IPS-15b (cell line): ENCODE measurements around the gene U2AF1L4.
A peak's percentile ranks its signal among the peaks of the same experiment; 100 is the strongest.

Experiments
- H3K27me3 ChIP-seq: one replicate; pipeline ENCODE4 v1.6.1; 2013; ENCODE audit warnings: low read length; ENCODE audit not compliant: control insufficient read depth, insufficient read depth
- H3K36me3 ChIP-seq: one replicate; pipeline ENCODE4 v1.6.1; 2013; ENCODE audit warnings: low read length; ENCODE audit not compliant: control insufficient read depth, insufficient read depth
- H3K4me1 ChIP-seq: one replicate; pipeline ENCODE4 v1.6.1; 2013; ENCODE audit warnings: mild to moderate bottlenecking, low read length; ENCODE audit not compliant: control insufficient read depth, insufficient read depth
- H3K4me3 ChIP-seq: one replicate; pipeline ENCODE4 v1.5.1; 2013; ENCODE audit warnings: low read depth, low read length
- H3K9ac ChIP-seq: one replicate; pipeline ENCODE4 v1.6.1; 2013; ENCODE audit warnings: low read depth, mild to moderate bottlenecking, low read length
- H3K9me3 ChIP-seq: one replicate; pipeline ENCODE4 v1.6.1; 2013; ENCODE audit warnings: mild to moderate bottlenecking, low read length; ENCODE audit not compliant: control insufficient read depth, insufficient read depth

The U2AF1L4 gene

DNA sequence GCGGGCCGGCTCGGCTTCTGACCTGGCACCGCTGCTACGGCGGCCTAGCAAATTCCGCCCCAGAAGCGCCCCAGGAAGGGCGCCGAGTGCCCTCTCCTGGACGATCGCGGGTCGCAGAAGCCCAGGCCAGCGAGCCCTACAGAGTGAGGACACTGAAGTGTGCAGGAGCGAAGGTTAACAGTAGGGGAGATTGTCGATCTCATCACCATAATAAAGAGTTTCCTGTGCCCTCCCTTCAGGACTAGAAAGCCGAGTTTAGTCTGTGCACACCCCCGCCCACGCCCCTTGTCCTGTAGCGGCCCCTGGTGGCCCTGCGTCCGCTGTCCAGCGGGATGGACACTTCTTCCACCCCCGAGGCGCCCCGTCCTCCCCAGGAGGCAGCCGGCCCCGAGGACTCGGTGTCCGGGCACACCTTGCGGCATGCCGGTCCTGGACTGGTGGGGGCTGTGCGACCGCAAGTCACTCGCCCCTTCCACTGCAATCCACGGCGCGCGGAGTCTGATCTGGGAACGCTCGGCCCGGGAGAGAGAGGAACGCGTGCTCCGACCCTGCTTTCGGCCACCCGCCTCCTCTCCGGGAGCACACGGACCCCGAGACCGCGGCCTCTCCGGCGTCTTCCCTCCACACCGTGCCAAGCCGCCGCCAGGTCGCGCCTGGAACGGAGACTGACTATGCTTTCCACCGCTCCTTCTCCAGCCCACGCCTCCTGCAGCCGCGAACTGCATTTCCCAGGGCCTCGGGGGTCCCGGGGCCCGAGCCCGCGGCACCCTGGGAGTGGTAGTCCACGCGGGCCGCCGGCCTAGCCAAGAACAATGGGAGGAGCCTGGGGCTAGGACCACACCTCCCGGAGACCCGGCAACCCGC is 28.2 kb downstream of the U2AF1L4 start:
- Histone ChIP-seq H3K36me3 (peaks cover 16% of the 10 kb centered on the region), H3K9me3 (no peaks in the 10 kb centered on the region), H3K9ac (peak overlapping the region; percentile 81), H3K4me3 (peak overlapping the region; percentile 85), H3K27me3 (peaks cover 11% of the 10 kb centered on the region), H3K4me1 (no peaks in the 10 kb centered on the region)

DNA sequence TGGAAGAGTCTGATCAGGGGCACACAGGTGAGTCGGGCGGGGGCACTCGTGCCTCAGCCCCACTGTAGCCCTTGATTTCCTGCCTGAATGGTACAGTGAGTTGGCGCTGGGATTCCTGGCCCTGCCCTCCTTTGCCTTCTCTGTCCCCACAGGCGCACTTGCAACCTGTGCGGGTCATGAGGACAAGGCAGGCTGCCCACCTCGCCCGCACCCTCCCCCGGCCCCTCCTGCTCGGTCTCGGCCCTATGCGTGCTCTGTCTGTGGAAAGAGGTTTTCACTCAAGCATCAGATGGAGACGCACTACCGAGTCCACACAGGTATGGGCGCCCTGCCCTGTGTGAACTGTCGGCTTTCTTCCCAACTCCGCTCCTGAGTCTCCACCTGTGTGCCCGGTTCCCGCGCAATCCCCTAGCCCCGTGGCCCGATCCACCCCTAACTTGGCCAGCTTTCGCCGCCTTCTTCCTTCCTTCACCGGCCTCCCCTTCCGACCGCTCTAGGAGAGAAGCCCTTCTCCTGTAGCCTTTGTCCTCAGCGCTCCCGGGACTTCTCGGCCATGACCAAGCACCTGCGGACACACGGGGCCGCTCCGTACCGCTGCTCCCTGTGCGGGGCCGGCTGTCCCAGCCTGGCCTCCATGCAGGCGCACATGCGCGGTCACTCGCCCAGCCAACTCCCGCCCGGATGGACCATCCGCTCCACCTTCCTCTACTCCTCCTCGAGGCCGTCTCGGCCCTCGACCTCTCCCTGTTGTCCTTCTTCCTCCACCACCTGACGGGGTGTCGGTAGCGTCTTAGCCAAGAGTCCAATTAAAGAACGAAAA is 29.0 kb downstream of the U2AF1L4 start:
- H3K27me3 ChIP-seq = peaks cover 11% of the 10 kb centered on the region
- no peaks in the 10 kb centered on the region for H3K9me3 ChIP-seq
- H3K36me3 ChIP-seq = peaks cover 9% of the 10 kb centered on the region
- peak overlapping the region; percentile 85 for H3K4me3 ChIP-seq
- H3K4me1 ChIP-seq = peaks cover 3% of the 10 kb centered on the region
- H3K9ac ChIP-seq = peak overlapping the region; percentile 81

DNA sequence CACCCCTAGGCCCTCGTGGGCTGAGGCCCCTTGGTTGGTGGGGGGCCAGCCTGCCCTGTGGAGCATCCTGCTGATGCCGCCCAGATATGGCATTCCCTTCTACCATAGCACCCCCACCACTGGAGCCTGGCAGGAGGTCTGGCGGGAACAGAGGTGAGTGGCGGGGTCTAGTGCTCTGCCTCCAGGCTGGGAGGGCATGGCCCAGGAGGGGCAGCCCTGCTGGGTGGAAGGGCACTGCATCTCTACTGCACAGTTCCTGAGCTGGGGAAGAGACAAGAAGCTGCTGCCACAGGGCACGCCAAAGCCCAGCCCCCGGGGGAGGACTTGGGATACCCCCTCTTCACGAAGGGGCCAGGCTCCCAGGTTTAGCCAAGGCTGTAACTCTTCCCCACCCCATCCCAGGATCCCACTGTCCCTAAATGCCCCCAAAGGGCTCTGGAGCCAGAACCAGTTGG is 29.8 kb downstream of the U2AF1L4 start:
- H3K36me3 ChIP-seq = peaks cover 6% of the 10 kb centered on the region
- no peaks in the 10 kb centered on the region for H3K9me3 ChIP-seq
- peaks cover 5% of the 10 kb centered on the region for H3K4me1 ChIP-seq
- H3K27me3 ChIP-seq = peaks cover 11% of the 10 kb centered on the region
- H3K4me3 ChIP-seq = peak overlapping the region; percentile 85
- H3K9ac ChIP-seq = peak overlapping the region; percentile 37

DNA sequence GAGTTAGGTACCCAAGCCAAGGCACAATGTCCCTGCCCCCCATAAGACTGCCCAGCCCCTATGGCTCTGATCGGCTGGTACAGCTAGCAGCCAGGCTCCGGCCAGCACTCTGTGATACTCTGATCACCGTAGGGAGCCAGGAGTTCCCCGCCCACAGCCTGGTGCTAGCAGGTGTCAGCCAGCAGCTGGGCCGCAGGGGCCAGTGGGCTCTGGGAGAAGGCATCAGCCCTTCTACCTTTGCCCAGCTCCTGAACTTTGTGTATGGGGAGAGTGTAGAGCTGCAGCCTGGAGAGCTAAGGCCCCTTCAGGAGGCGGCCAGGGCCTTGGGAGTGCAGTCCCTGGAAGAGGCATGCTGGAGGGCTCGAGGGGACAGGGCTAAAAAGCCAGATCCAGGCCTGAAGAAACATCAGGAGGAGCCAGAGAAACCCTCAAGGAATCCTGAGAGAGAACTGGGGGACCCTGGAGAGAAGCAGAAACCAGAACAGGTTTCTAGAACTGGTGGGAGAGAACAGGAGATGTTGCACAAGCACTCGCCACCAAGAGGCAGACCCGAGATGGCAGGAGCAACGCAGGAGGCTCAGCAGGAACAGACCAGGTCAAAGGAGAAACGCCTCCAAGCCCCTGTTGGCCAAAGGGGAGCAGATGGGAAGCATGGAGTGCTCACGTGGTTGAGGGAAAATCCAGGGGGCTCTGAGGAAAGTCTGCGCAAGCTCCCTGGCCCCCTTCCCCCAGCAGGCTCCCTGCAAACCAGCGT is 30.4 kb downstream of the U2AF1L4 start:
- Histone ChIP-seq H3K4me1 (peaks cover 5% of the 10 kb centered on the region), H3K27me3 (peaks cover 11% of the 10 kb centered on the region), H3K4me3 (no peak overlapping the region), H3K36me3 (peaks cover under 1% of the 10 kb centered on the region), H3K9me3 (no peaks in the 10 kb centered on the region), H3K9ac (no peak overlapping the region)

DNA sequence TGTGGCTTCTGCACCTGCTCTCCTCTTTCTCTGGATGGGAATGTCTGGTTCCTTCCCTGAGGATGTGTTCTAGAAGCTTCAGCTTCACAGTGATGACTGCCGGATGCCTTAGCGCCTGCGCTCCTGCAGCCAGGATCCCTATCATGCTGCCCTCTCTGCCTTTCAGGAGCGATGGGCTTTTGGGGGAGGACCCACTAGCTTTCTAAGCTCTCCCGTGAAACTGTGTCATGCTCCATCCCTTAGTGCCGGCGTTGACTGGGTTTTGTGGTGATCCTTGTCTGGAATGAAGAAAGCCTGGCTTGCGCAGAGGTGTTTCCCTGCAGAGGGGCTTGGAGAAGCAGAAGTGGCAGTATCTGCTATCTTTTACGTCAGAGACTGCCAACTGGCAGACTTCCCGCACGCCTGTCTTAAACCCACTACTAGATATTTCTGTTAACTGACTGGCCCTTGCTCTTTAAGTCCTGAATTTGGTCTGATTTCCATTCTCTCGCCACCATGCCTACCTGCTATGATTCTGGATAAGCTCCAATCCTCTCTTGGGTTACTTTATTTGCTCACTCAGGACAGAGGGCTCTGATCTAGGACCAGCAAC is 31.2 kb downstream of the U2AF1L4 start:
- peaks cover 11% of the 10 kb centered on the region for H3K27me3 ChIP-seq
- H3K9me3 ChIP-seq = no peaks in the 10 kb centered on the region

DNA sequence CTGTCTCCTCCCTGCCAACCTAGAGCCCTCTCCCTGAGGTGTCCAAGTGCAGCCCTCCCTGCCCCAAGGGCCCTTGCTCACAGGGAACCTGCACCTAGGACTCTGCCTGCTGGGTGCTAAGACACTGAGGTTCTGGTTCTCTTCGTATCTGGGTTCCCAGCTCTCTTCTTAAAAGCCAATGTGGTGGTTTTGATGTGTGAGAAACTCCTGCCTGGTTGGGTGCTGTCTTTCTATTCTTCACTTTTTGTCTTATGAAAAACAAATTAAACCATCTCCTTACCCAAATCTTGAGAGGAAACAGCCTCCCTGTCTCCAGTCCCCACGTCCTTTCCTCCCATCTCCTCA is 31.7 kb downstream of the U2AF1L4 start:
- no peaks in the 10 kb centered on the region for H3K36me3 ChIP-seq
- H3K4me3 ChIP-seq = no peak overlapping the region
- H3K9me3 ChIP-seq = no peaks in the 10 kb centered on the region
- no peak overlapping the region for H3K9ac ChIP-seq
- peaks cover 11% of the 10 kb centered on the region for H3K27me3 ChIP-seq
- peaks cover 5% of the 10 kb centered on the region for H3K4me1 ChIP-seq

More for the DNA sequence above, 31.2 kb downstream of the U2AF1L4 start:
- H3K36me3 ChIP-seq = no peaks in the 10 kb centered on the region
- H3K4me1 ChIP-seq = peaks cover 5% of the 10 kb centered on the region
- no peak overlapping the region for H3K9ac ChIP-seq
- no peak overlapping the region for H3K4me3 ChIP-seq

DNA sequence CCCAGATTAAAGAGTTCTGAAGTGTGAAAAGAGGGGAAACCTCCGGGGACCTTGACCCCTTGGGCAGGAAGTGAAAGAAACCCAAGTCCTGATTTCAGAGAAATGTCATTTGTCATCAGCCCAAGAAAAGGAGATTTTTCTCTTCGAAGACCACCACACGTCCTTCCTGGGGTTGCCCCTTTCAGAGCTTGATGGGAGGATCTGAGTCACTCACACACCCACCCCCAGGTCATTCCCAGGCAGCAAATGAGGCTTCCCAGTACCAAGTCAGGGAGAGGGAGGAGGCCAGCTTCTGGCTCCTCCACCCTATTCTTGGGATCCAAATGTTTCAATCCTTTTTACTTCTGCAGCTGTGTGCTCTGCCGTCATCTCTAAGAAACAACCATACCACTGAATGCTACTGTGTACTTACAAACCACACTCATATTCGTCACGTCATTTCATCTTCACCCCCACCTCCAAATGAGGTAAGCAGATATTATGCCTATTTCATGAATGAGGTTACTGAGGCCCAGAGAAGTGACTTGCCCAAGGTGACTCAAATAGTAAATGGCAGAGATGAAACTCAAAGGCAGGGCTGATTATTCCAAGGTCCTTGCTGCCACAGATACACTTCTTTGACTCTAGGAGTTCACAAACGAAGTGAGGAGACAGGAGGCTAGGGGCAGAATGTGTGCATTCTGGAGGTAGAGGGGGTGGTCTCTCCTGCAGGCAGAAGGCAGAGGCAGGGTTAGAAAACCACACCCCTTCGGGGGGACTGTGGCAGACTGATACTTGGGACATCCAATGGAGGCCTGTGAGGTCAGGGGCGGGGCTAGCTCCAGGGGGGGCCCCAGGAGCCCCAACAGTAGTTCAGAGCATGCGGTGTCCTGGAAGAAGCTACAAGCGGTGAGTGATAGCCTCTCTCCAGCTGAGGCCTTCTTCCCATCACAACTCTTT is 32.4 kb downstream of the U2AF1L4 start:
- no peak overlapping the region for H3K9ac ChIP-seq
- no peaks in the 10 kb centered on the region for H3K36me3 ChIP-seq
- peaks cover 5% of the 10 kb centered on the region for H3K4me1 ChIP-seq
- no peaks in the 10 kb centered on the region for H3K9me3 ChIP-seq
- H3K4me3 ChIP-seq = no peak overlapping the region
- H3K27me3 ChIP-seq = peaks cover 15% of the 10 kb centered on the region

DNA sequence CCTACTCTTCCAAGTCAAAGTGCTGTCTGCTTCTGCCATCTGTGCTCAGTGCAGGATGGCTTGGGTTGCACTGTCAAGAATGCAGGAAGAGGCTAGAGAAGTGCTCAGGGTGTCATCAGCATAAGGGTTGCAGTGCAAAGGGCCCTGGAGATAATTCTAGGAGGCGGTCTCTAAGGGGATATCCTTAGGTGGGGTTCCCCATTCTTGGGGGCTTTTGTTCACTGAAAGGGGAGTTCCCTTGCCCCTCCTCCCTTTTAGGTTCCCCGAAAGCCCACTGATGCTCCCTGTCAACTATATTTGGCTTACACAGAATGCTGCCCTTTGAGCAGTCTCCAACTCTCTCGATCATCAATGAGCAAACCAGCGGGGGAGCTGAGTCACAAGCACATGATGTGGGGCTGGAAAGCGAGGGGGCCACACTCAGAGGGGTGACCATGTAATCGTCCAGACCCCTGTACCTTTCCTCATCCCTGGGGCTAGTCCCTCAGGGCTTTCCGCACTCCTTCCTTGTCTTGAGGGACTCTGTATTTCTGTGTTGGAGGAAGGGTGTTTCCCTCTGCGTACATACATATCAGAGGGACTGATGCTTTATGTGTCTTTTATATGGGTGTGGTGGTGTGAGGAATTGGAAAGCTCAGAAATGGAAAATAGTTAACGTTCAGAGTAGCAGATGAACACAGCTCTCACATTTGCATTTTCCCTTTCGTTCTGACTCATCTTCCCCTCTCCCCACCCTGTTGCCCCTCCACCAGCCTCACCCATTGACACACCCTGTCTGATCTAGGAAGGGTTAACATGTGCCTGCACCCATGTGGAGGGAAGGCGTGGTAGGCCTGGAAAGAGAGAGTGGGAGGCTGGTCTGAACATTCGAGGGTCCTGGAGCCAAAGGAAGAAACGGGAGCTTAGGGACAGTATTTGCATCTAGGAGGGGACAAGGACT is 34.2 kb downstream of the U2AF1L4 start:
- Histone ChIP-seq H3K27me3 (peaks cover 15% of the 10 kb centered on the region), H3K4me1 (peaks cover 5% of the 10 kb centered on the region), H3K9me3 (no peaks in the 10 kb centered on the region), H3K4me3 (no peak overlapping the region), H3K36me3 (no peaks in the 10 kb centered on the region), H3K9ac (no peak overlapping the region)

DNA sequence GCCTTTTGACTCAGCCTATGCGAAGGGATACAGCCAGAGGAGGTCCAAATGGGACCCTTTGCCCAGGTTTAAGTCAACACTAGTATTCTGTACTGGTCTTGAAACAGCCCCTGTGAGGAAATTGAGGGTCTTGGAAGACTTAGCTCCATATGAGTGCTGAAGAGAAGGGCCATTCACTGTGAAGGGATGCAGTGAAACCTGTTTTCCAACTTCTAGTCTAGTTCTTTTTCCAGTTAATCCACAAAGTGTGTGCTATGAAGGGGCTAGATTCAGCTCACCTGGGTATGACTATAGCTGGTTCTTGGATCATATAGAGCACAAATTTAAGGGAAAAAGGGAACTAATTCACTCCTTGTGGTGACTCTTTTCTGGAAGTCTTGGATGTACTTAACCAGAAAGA is 36.8 kb downstream of the U2AF1L4 start:
- Histone ChIP-seq H3K27me3 (peaks cover 22% of the 10 kb centered on the region), H3K36me3 (no peaks in the 10 kb centered on the region)

DNA sequence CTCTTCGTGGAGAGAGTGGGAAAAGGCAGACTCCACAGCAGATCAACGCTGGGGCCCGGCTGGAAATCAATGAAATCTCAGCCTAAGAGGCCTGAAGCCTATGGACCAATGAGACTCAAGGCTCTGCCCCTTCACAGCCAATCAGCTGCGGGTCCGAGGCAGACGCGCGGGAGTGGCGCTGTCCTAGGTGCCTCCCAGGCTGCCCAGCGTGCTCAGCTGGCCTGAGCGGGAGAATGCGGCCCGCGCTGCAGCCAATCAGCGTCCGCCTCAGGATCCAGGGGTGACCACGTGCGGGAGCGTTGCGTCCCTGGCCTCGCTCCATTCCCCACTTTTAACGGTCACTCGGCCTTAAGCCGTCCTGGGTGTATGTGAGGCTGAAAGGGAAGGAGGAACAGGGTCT is 41.0 kb downstream of the U2AF1L4 start, which contains the start of gene ZBTB32:
TSS of gene ZBTB32 (plus strand) at position 341 of the 400 bp plus-strand sequence. CDS start 10,069 bp downstream, outside the sequence.
- Histone ChIP-seq H3K4me3 (no peak within 1 kb of the TSS), H3K36me3 (no peaks in the 10 kb centered on the region), H3K4me1 (no peaks in the 10 kb centered on the region), H3K9ac (no peak within 1 kb of the TSS), H3K27me3 (peaks cover 25% of the 10 kb centered on the region), H3K9me3 (no peaks in the 10 kb centered on the region)

More for the DNA sequence above, 36.8 kb downstream of the U2AF1L4 start:
- no peaks in the 10 kb centered on the region for H3K9me3 ChIP-seq
- no peak overlapping the region for H3K9ac ChIP-seq
- peaks cover 5% of the 10 kb centered on the region for H3K4me1 ChIP-seq
- H3K4me3 ChIP-seq = no peak overlapping the region
